ENCODE results near the gene CAVIN4. TPM values are rescaled to one million over a fixed set of nuclear protein-coding genes. Genes with fewer than 3 reads are reported as not detected.
A peak's percentile ranks its signal among the peaks of the same experiment; 100 is the strongest.

CAVIN4 gene
- total RNA-seq, 1 experiment from 2014 or later = 1.6 TPM

- DNase-seq = peak; percentile 55
- no peaks in the 10 kb centered on the region; the same call in 1 of the 2 replicates for H3K27me3 ChIP-seq (ENCODE audit: control insufficient read depth, insufficient read depth, low read length)
- H3K4me3 ChIP-seq (ENCODE audit: insufficient read depth, low read depth, low read length) = no peak overlapping the region
- no peaks in the 10 kb centered on the region for H3K36me3 ChIP-seq (replicated peaks; ENCODE audit: control insufficient read depth, insufficient read depth, low read length)
These were observed 23.3 kb downstream of the CAVIN4 start for GRCh38 chr9:100601216-100601615.

GRCh38 chr9:100602342-100602801 is 24.5 kb downstream of the CAVIN4 start:
- Histone ChIP-seq H3K36me3 (replicated peaks; ENCODE audit: control insufficient read depth, insufficient read depth, low read length) (no peaks in the 10 kb centered on the region), H3K4me3 (ENCODE audit: insufficient read depth, low read depth, low read length) (no peak overlapping the region), H3K27me3 (ENCODE audit: control insufficient read depth, insufficient read depth, low read length) (no peaks in the 10 kb centered on the region)
- DNase-seq = peak; percentile 51

- DNase-seq = no peak
These were observed 27.5 kb downstream of the CAVIN4 start for GRCh38 chr9:100605405-100605804.

GRCh38 chr9:100619194-100619593 is 41.3 kb downstream of the CAVIN4 start:
- Histone ChIP-seq H3K36me3 (replicated peaks; ENCODE audit: control insufficient read depth, insufficient read depth, low read length) (no peaks in the 10 kb centered on the region), H3K27me3 (ENCODE audit: control insufficient read depth, insufficient read depth, low read length) (no peaks in the 10 kb centered on the region), H3K4me3 (ENCODE audit: insufficient read depth, low read depth, low read length) (no peak overlapping the region)
- DNase-seq = no peak

More at GRCh38 chr9:100605405-100605804, 27.5 kb downstream of the CAVIN4 start:
- H3K36me3 ChIP-seq (replicated peaks; ENCODE audit: control insufficient read depth, insufficient read depth, low read length) = no peaks in the 10 kb centered on the region
- no peaks in the 10 kb centered on the region for H3K27me3 ChIP-seq (ENCODE audit: control insufficient read depth, insufficient read depth, low read length)
- H3K4me3 ChIP-seq (ENCODE audit: insufficient read depth, low read depth, low read length) = no peak overlapping the region

GRCh38 chr9:100619665-100620064 is 41.8 kb downstream of the CAVIN4 start:
- Histone ChIP-seq H3K27me3 (ENCODE audit: control insufficient read depth, insufficient read depth, low read length) (no peaks in the 10 kb centered on the region), H3K4me3 (ENCODE audit: insufficient read depth, low read depth, low read length) (no peak overlapping the region), H3K36me3 (replicated peaks; ENCODE audit: control insufficient read depth, insufficient read depth, low read length) (no peaks in the 10 kb centered on the region)
- no peak for DNase-seq

GRCh38 chr9:100623969-100624368 is 46.1 kb downstream of the CAVIN4 start:
- no peaks in the 10 kb centered on the region for H3K36me3 ChIP-seq (replicated peaks; ENCODE audit: control insufficient read depth, insufficient read depth, low read length)
- no peak for DNase-seq

GRCh38 chr9:100626949-100627348 is 49.1 kb downstream of the CAVIN4 start:
- no peak for DNase-seq
- H3K27me3 ChIP-seq (ENCODE audit: control insufficient read depth, insufficient read depth, low read length) = no peaks in the 10 kb centered on the region

More at GRCh38 chr9:100623969-100624368, 46.1 kb downstream of the CAVIN4 start:
- Histone ChIP-seq H3K4me3 (ENCODE audit: insufficient read depth, low read depth, low read length) (no peak overlapping the region), H3K27me3 (ENCODE audit: control insufficient read depth, insufficient read depth, low read length) (no peaks in the 10 kb centered on the region)

GRCh38 chr9:100637787-100638186 is 59.9 kb downstream of the CAVIN4 start:
- Histone ChIP-seq H3K4me3 (ENCODE audit: insufficient read depth, low read depth, low read length) (no peak overlapping the region), H3K27me3 (ENCODE audit: control insufficient read depth, insufficient read depth, low read length) (no peaks in the 10 kb centered on the region), H3K36me3 (replicated peaks; ENCODE audit: control insufficient read depth, insufficient read depth, low read length) (no peaks in the 10 kb centered on the region)
- no peak for DNase-seq

More at GRCh38 chr9:100626949-100627348, 49.1 kb downstream of the CAVIN4 start:
- Histone ChIP-seq H3K36me3 (replicated peaks; ENCODE audit: control insufficient read depth, insufficient read depth, low read length) (no peaks in the 10 kb centered on the region), H3K4me3 (ENCODE audit: insufficient read depth, low read depth, low read length) (no peak overlapping the region)

Other genes with a start within 250 kb of the CAVIN4 start
- 44.9 and 57.2 TPM in 2 replicates for gene TEX10, start 225.1 kb upstream of the CAVIN4 start, total RNA-seq (2014; rRNA removed; shearing (Covaris generic))
- 36.9 and 44.5 TPM in 2 replicates for gene MSANTD3, start 150.9 kb upstream of the CAVIN4 start, total RNA-seq (2014; rRNA removed; shearing (Covaris generic))
- gene TMEFF1, start 104.9 kb upstream of the CAVIN4 start, total RNA-seq (2014; rRNA removed; shearing (Covaris generic)) = 30.6 and 36.9 TPM in 2 replicates